RCC 7860 (cell line): ENCODE measurements around the gene NEU2.

Experiments used
- DNase-seq: peaks from one replicate; pipeline ENCODE4 v3.0.0-alpha.2; 2015; ENCODE audit warnings: low spot score
- FAIRE-seq: peaks from 2 replicates; lab custom pipeline; 2012; peaks lifted over from hg19 to GRCh38; lab: Jason Lieb, UNC

NEU2 gene

GRCh38 chr2:233032551-233033320 is at the start of gene NEU2:
NEU2 (plus strand) TSS chr2:233032672; CDS start chr2:233032672, 0 bp downstream.
- DNase-seq (no peak), FAIRE-seq (no peak)

GRCh38 chr2:232982926-232983668 is 49.4 kb upstream of the NEU2 start:
- no peak for DNase-seq

GRCh38 chr2:232983669-232984140 is 48.8 kb upstream of the NEU2 start:
- no peak for FAIRE-seq
- DNase-seq, result no peak

More at GRCh38 chr2:232982926-232983668, 49.4 kb upstream of the NEU2 start:
- no peak for FAIRE-seq

GRCh38 chr2:232984451-232985207 is 47.8 kb upstream of the NEU2 start:
- FAIRE-seq (no peak), DNase-seq (no peak)

GRCh38 chr2:232986155-232986554 is 46.3 kb upstream of the NEU2 start:
- DNase-seq, result no peak
- FAIRE-seq, result no peak

DNA sequence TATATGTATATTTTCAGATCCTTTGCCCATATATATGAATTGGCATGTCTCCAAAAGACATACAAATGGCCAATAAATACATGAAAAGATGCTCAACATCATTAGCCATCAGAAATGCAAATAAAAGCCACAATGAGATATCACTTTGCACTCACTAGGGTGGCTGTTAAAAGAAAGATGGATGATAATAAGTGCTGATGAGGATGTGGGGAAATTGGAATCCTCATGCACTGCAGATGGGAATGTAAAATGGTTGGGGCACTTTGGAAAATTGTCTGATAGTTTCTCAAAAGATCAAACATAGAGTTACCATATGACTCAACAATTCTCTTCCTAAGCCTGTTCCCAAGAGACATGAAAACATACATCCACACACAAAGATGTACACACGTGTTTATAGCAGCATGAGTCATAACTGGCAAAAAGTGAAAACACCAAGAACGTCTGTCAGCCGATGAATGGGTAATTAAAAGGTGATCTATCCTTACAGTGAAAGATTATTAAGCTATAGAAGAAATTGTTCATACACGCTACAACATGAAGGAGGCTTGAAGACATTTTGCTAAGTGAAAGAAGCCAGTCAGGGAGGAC is 39.1 kb upstream of the NEU2 start:
- FAIRE-seq, result no peak
- no peak for DNase-seq

DNA sequence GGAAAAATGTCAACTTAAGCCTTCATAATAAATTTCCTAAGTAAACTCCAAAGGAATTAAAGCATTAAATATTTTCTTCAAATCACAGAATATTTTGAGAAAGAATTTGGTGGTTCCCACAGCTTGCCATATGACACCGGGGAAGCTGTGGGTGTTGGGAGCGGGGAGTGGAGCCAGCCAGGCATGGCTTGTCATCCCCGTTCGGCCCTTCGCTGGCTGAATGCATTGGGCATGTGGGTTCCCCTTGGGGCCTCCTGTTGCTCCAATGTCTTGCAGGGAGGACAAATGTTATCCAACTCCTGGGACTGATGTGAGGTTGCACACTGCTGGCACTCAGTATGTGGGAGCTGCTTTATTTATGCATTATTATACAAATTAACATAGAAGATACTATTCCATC is 38.0 kb upstream of the NEU2 start:
- FAIRE-seq, result no peak
- DNase-seq, result no peak

DNA sequence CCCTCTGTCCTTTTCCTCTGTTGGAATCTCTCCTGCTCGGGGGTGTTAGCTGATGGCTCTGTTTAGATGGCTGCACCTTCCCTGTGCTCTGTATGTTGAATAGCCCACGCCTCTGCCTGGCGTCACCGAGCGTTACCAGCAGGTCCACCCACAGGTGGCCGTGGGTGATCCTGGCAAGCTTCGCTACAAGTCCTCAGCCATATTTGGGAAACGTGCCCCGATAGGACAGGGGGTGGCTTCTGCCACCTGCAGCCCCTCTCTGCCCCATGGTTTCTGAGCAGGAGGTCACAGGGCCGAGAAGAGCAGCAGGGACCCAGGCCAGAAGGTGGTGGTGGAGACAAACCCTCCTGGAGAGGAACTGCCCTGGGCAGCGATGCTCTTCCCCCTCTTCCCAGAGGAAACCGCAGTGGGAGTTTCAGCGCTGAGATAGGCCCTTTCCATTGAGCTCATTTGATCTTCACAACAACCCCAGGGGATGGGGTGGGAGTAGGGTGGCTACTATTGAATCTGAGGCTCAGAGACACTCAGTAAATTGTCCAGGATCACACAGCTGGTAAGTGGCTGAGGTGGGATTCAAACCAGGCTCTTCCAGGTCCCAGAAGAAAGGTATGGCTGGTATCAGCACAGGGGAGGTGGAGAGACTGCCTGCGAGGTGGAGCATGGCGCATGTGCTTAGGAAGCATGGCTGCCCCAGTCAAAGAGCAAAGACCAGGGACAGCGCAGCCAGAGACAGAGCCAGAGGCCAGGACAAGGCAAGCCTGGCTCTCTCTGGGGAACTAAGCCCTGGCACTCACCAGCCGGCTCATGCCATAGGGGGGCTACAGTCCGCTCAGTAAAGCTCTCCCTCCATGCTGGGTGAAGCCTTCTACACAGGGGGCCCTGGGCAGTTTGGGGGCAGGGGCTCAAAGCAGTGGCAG is 34.5 kb upstream of the NEU2 start:
- no peak for DNase-seq
- no peak for FAIRE-seq

DNA sequence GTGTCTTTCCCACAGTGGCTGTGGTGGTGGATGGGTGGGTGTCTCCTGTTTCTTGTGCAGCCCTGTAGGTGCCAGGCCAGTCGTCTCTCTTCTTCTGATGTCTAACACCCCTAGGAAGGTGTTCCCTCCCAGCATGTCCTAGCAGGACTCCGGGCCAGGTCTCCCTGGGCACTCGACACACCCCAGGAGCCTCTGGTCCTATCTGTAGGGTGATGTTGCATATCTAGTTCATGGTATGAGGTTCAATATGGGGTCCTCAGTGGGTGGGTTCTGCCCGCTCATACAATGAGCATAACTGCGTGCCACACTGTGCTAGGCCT is 33.8 kb upstream of the NEU2 start:
- FAIRE-seq (no peak), DNase-seq (no peak)

DNA sequence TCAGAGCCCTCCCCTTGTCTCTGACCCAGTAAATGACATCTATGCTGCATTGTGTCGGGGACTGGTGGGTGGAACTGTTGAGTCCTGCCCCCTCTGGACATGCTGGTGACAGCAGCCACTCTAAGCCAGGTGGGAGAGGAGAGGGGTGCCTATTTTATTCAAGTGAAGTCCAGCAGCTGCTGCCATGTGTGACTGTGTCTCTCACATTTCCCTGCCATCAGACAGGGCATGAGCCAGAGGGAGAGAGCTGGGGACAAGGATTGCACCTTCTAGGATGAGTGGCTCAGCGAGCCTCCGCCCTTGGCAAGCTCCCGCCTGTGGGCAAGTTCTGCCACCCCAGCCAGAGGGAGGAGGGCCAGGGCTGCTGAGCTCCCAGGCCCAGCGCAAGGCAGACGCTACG is 33.1 kb upstream of the NEU2 start:
- DNase-seq (no peak), FAIRE-seq (no peak)

- FAIRE-seq, result no peak
These were observed 31.4 kb upstream of the NEU2 start for GRCh38 chr2:233000886-233001750.

GRCh38 chr2:233002829-233003657 is 29.4 kb upstream of the NEU2 start:
- DNase-seq, result no peak
- FAIRE-seq, result no peak

More at GRCh38 chr2:233000886-233001750, 31.4 kb upstream of the NEU2 start:
- no peak for DNase-seq

DNA sequence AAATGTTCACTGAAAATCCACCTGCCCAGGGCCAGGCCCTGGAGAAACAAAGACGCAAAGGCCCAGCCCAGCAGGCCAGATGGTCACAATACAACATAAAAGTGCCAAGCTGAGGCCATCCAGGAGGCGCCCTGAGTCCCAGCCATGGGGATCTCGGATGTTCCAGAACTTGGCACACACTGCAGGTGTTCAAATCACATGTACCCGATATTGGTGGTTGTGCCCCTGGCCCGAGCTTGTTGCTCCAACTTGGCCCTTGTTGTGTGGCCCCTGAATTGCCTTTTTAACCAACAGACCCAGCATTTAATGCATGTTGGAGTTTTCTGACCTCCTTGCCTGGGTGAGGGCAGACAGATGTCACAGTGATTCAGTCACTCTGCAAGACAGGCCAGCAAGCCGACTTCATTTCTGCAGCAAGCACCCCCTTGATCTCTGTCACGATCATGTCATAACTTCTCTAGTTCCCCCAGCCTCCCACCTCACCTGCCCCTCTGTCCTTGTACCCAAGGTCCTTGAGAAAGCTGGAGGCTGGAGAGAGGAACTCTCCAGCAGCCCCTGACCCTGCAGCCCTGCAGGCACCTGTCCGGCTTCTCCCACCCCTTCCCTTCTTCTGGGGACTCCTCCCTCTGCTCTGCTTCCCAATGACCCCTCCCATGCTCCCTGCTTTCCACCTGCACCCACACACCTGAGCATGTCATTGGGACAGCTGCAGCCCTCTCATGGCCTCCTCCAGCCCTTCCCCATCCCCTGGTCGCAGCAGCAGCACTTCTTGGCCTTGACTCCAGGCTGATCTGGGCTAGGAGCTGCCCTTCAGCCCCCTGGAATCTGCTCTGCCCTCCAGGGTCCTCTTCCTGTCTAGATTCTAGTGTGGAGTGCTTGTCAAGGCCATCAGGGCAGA is 28.6 kb upstream of the NEU2 start:
- DNase-seq, result no peak

DNA sequence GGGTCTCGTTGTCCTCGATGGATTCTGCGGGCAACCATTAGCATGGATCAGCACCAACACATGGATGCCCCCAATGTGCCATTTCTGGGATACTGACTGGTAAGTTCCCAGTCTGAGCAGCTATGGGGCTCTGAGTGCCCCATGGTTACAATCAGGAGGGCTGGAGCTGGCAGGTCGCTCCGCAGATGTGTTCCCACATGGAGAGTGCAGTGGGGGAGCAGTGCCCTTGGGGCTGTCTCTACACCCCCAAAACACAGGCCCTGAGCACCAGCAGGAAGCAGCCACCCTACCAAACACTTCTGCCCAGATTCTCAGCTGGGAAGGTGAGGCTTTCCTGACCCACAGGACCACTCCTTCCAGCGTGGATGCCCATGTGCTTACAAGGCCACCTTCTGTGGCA is 27.4 kb upstream of the NEU2 start:
- FAIRE-seq, result no peak

More for the DNA sequence above, 28.6 kb upstream of the NEU2 start:
- FAIRE-seq, result no peak

DNA sequence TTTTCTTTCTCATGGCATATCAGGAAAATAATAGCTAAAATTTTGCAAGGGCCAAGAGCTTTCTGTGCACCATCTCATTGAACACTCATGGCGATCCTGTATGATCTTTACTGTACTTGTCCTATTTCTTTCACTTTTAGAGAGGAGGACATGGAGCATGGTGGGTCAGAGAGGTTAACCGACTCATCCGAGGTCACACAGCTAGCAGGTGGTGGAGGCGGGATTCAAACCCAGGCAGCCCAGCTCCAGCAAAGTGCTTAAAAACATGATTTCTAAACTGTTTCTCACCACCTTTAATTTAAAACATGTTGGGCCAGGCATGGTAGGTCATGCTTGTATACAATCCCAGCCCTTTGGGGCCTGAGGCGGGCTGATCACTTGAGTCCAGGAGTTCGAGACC is 25.8 kb upstream of the NEU2 start:
- DNase-seq (no peak), FAIRE-seq (no peak)

More for the DNA sequence above, 27.4 kb upstream of the NEU2 start:
- DNase-seq, result no peak

DNA sequence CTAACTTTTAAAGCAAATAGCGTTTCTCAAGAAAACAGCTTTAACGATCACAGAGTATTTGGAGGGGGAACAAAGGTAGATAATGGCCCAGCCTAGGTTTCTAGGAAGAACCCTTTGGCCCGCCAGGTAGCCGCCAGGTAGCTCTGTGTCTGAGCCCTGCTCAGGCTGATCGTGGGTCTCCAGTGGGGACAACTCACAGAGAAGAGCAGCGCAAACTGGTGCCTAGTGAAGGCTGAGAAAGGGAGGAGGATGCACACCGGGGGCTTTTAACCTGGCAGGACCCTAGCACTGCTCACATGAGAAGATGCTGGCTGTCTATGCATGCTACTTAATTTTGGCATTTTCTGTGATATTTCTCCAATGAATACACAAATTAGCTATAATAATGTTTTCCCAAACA is 25.2 kb upstream of the NEU2 start:
- FAIRE-seq, result no peak
- DNase-seq, result no peak

- FAIRE-seq (no peak), DNase-seq (no peak)
These were observed 24.7 kb upstream of the NEU2 start for GRCh38 chr2:233007739-233008138.
